ENCODE results near the gene ST6GALNAC1.

ST6GALNAC1 gene

DNA sequence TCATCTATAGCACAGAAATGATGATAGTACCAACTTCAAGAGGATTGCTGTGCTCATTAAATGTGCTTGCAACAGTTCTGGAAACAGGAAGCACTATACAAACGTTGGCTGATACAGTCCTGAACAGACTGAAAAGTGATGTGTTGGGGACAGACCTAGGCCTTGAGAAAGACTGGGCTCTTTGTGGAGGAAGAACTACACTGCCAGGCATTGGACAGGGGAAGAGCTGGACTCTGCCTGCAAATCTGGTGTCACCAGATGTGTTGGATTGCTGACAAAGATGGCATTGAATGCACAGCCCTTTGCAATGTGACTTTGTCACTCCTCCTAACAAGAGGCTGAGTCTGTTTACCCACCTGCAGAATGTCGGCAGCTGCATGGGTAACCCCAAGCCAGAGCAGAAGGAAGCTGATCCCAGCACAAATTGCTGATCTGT lies 45.5 kb downstream of the ST6GALNAC1 start:
- no peak overlapping the region for H2BK15ac ChIP-seq (ENCODE audit: low read depth, poor library complexity, severe bottlenecking)
- WGBS: 54% methylated on average over 2 of the region's 2 CpGs
- H3K14ac ChIP-seq (ENCODE audit: low read length in 2 of 2): no peak overlapping the region
- no peaks in the 10 kb centered on the region for H3K79me1 ChIP-seq (replicated peaks; ENCODE audit: low read length, poor library complexity, severe bottlenecking)
- DNase-seq: no peak
- no peak overlapping the region for H3K23ac ChIP-seq (ENCODE audit: low read length in 2 of 2)
- H3K4ac ChIP-seq (ENCODE audit: low read depth in 1 of 2, low read length in 2 of 2): no peak overlapping the region
- no peak overlapping the region for H3K9ac ChIP-seq (ENCODE audit: low read length)
- H4K8ac ChIP-seq (ENCODE audit: low read length): no peak overlapping the region
- no peak overlapping the region for H2BK5ac ChIP-seq (ENCODE audit: low read depth, low read length, poor library complexity, severe bottlenecking)
- no peak overlapping the region for H3K4me2 ChIP-seq (ENCODE audit: low read length, poor library complexity, severe bottlenecking)
- no peak overlapping the region for H2BK12ac ChIP-seq (ENCODE audit: low read length in 2 of 2)
- no peak overlapping the region for H3K4me3 ChIP-seq (ENCODE audit: insufficient read depth in 1 of 2, low read depth in 1 of 2, low read length in 2 of 2)
- H2BK120ac ChIP-seq (ENCODE audit: low read depth, low read length): no peak overlapping the region
- peak overlapping the region in 1 of 2 experiments; percentile 4 for H3K18ac ChIP-seq (ENCODE audit: low read depth in 1 of 2, low read length in 2 of 2)
- no peak overlapping the region for H3K27ac ChIP-seq (ENCODE audit: low read length, poor library complexity, severe bottlenecking)
- no peaks in the 10 kb centered on the region for H3K9me3 ChIP-seq (ENCODE audit: control insufficient read depth, low read length)
- H2AFZ ChIP-seq (ENCODE audit: low read depth, low read length): no peak overlapping the region
- no peak overlapping the region for H4K91ac ChIP-seq (ENCODE audit: low read length)
- no peak overlapping the region for H2AK5ac ChIP-seq (ENCODE audit: low read length, severe bottlenecking)
- H3K4me1 ChIP-seq (ENCODE audit: control insufficient read depth, insufficient read depth, low read depth, low read length): no peaks in the 10 kb centered on the region
- peaks cover 14 to 24% of the 10 kb centered on the region in 2 experiments for H3K27me3 ChIP-seq (ENCODE audit: control insufficient read depth in 1 of 2, insufficient read depth in 1 of 2, low read length in 2 of 2)
- H3K36me3 ChIP-seq (ENCODE audit: control insufficient read depth in 1 of 2, insufficient read depth in 2 of 2, low read depth in 1 of 2, low read length in 2 of 2): no peaks in the 10 kb centered on the region

DNA sequence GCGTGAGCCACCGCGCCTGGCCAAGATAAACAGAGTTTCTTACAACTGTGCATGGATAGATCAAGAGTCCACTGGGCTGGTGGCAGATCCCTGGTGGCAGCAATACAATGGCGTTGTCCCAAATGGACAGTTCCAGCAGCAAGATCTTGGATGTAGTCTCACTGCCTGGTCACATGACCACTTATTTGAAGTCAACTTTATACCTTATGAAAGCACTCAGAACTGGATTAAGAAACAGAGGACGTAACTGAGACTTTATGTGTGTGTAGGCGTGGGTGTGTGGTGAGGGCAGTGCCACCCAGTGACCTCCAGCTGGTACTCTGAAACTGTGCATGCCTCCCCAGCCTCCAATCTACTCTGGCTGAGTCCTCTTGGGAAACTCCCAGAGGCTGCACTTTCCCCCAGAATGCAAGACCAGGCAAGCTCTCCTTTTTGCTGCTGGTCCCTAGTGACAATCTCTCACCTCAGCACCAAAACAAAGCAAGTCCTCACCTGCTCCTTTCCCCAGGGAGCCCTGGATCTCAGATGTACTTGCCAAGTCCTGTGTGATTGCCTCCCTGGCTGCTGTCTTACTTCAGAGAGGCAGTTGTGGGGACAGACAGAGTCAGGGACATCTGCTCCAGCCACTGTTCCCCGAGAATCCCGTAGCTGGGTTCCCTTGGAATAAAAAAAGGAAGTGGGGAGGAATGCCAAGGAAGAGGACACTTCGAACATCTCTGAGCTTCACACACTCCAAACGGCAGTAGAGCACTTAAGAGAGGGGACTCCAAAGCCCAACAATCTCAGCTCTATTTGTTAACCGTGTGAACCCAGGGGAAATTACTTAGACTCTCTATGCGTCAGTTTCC lies 46.2 kb downstream of the ST6GALNAC1 start:
- Histone ChIP-seq H3K4me3 (ENCODE audit: insufficient read depth in 1 of 2, low read depth in 1 of 2, low read length in 2 of 2) (no peak overlapping the region), H3K18ac (ENCODE audit: low read depth in 1 of 2, low read length in 2 of 2) (peak overlapping the region in 1 of 2 experiments; percentile 35), H2BK15ac (ENCODE audit: low read depth, poor library complexity, severe bottlenecking) (no peak overlapping the region), H3K4me1 (ENCODE audit: control insufficient read depth, insufficient read depth, low read depth, low read length) (no peaks in the 10 kb centered on the region), H3K27me3 (ENCODE audit: control insufficient read depth in 1 of 2, insufficient read depth in 1 of 2, low read length in 2 of 2) (peaks cover 14 to 24% of the 10 kb centered on the region in 2 experiments), H3K79me1 (replicated peaks; ENCODE audit: low read length, poor library complexity, severe bottlenecking) (no peaks in the 10 kb centered on the region), H2BK5ac (ENCODE audit: low read depth, low read length, poor library complexity, severe bottlenecking) (no peak overlapping the region), H3K4me2 (ENCODE audit: low read length, poor library complexity, severe bottlenecking) (no peak overlapping the region), H2AFZ (ENCODE audit: low read depth, low read length) (no peak overlapping the region), H3K4ac (ENCODE audit: low read depth in 1 of 2, low read length in 2 of 2) (no peak overlapping the region), H3K9ac (ENCODE audit: low read length) (no peak overlapping the region), H2AK5ac (ENCODE audit: low read length, severe bottlenecking) (no peak overlapping the region), H2BK12ac (ENCODE audit: low read length in 2 of 2) (no peak overlapping the region), H2BK120ac (ENCODE audit: low read depth, low read length) (no peak overlapping the region), H3K9me3 (ENCODE audit: control insufficient read depth, low read length) (no peaks in the 10 kb centered on the region), H3K23ac (ENCODE audit: low read length in 2 of 2) (no peak overlapping the region), H3K36me3 (ENCODE audit: control insufficient read depth in 1 of 2, insufficient read depth in 2 of 2, low read depth in 1 of 2, low read length in 2 of 2) (no peaks in the 10 kb centered on the region), H3K14ac (ENCODE audit: low read length in 2 of 2) (no peak overlapping the region), H4K8ac (ENCODE audit: low read length) (no peak overlapping the region), H3K27ac (ENCODE audit: low read length, poor library complexity, severe bottlenecking) (no peak overlapping the region), H4K91ac (ENCODE audit: low read length) (no peak overlapping the region)
- no peak for DNase-seq
- 89% methylated on average over 12 of the region's 12 CpGs for WGBS

DNA sequence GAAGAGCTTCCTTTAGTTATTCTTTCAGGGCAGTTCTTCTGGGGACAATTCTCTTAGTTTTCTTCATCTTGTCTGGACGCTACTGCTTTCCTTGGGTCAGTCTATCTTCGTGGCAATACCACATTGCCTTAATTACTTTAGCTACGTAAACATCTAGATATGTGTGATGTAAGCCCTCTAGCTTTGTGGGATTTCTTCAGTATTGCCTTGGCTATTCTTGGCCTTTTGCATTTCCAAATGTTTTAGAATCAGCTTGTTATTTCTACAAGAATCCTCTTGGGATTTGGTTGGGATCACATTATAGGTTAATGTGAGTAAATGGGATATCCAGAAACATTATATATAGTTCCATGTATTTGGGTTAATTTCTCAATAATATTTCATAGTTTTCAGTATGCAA lies 48.9 kb downstream of the ST6GALNAC1 start:
- H2BK12ac ChIP-seq (ENCODE audit: low read length in 2 of 2): no peak overlapping the region
- H3K14ac ChIP-seq (ENCODE audit: low read length in 2 of 2): no peak overlapping the region
- no peaks in the 10 kb centered on the region for H3K79me1 ChIP-seq (replicated peaks; ENCODE audit: low read length, poor library complexity, severe bottlenecking)
- H2BK15ac ChIP-seq (ENCODE audit: low read depth, poor library complexity, severe bottlenecking): no peak overlapping the region
- H3K27me3 ChIP-seq (ENCODE audit: control insufficient read depth in 1 of 2, insufficient read depth in 1 of 2, low read length in 2 of 2): peaks cover 14 to 22% of the 10 kb centered on the region in 2 experiments
- H2BK5ac ChIP-seq (ENCODE audit: low read depth, low read length, poor library complexity, severe bottlenecking): no peak overlapping the region
- no peak overlapping the region for H3K9ac ChIP-seq (ENCODE audit: low read length)
- no peaks in the 10 kb centered on the region for H3K36me3 ChIP-seq (ENCODE audit: control insufficient read depth in 1 of 2, insufficient read depth in 2 of 2, low read depth in 1 of 2, low read length in 2 of 2)
- WGBS: 87% methylated on average over 3 of the region's 3 CpGs
- H3K4ac ChIP-seq (ENCODE audit: low read depth in 1 of 2, low read length in 2 of 2): no peak overlapping the region
- H2AFZ ChIP-seq (ENCODE audit: low read depth, low read length): no peak overlapping the region
- no peak overlapping the region for H4K91ac ChIP-seq (ENCODE audit: low read length)
- H2AK5ac ChIP-seq (ENCODE audit: low read length, severe bottlenecking): no peak overlapping the region
- no peak overlapping the region for H3K23ac ChIP-seq (ENCODE audit: low read length in 2 of 2)
- no peak overlapping the region for H3K27ac ChIP-seq (ENCODE audit: low read length, poor library complexity, severe bottlenecking)
- no peaks in the 10 kb centered on the region for H3K9me3 ChIP-seq (ENCODE audit: control insufficient read depth, low read length)
- H4K8ac ChIP-seq (ENCODE audit: low read length): no peak overlapping the region
- no peaks in the 10 kb centered on the region for H3K4me1 ChIP-seq (ENCODE audit: control insufficient read depth, insufficient read depth, low read depth, low read length)
- DNase-seq: peak; percentile 64
- H2BK120ac ChIP-seq (ENCODE audit: low read depth, low read length): no peak overlapping the region
- H3K4me3 ChIP-seq (ENCODE audit: insufficient read depth in 1 of 2, low read depth in 1 of 2, low read length in 2 of 2): no peak overlapping the region
- H3K4me2 ChIP-seq (ENCODE audit: low read length, poor library complexity, severe bottlenecking): no peak overlapping the region
- no peak overlapping the region for H3K18ac ChIP-seq (ENCODE audit: low read depth in 1 of 2, low read length in 2 of 2)

DNA sequence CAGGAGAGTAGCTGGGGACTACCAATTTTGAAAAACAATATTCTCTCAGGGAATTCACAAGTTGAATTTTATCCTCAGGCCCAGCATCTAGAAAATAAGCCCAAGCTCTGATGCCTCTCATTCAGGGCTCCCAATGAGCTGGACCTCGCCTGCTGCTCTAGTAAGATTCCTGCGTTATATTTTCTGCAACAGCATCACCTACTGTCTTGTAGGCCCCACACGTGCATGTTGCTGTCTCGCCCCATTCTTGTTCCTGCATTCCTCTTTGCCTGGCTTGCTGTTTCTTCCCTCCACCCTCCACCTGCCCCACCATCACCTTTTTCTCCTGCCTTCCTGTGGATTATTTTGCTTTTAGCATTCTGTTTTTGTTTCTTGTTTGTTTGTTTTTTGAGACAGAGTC lies 49.6 kb downstream of the ST6GALNAC1 start:
- Histone ChIP-seq H3K9ac (ENCODE audit: low read length) (no peak overlapping the region), H4K8ac (ENCODE audit: low read length) (no peak overlapping the region), H3K79me1 (replicated peaks; ENCODE audit: low read length, poor library complexity, severe bottlenecking) (no peaks in the 10 kb centered on the region), H3K9me3 (ENCODE audit: control insufficient read depth, low read length) (no peaks in the 10 kb centered on the region), H3K18ac (ENCODE audit: low read depth in 1 of 2, low read length in 2 of 2) (no peak overlapping the region), H2AFZ (ENCODE audit: low read depth, low read length) (no peak overlapping the region), H2BK120ac (ENCODE audit: low read depth, low read length) (no peak overlapping the region), H3K36me3 (ENCODE audit: control insufficient read depth in 1 of 2, insufficient read depth in 2 of 2, low read depth in 1 of 2, low read length in 2 of 2) (no peaks in the 10 kb centered on the region), H3K4me2 (ENCODE audit: low read length, poor library complexity, severe bottlenecking) (no peak overlapping the region), H2BK15ac (ENCODE audit: low read depth, poor library complexity, severe bottlenecking) (no peak overlapping the region), H3K4ac (ENCODE audit: low read depth in 1 of 2, low read length in 2 of 2) (no peak overlapping the region), H4K91ac (ENCODE audit: low read length) (no peak overlapping the region), H3K4me1 (ENCODE audit: control insufficient read depth, insufficient read depth, low read depth, low read length) (no peaks in the 10 kb centered on the region), H2AK5ac (ENCODE audit: low read length, severe bottlenecking) (no peak overlapping the region), H3K14ac (ENCODE audit: low read length in 2 of 2) (no peak overlapping the region), H3K4me3 (ENCODE audit: insufficient read depth in 1 of 2, low read depth in 1 of 2, low read length in 2 of 2) (no peak overlapping the region), H2BK5ac (ENCODE audit: low read depth, low read length, poor library complexity, severe bottlenecking) (no peak overlapping the region), H3K23ac (ENCODE audit: low read length in 2 of 2) (no peak overlapping the region), H3K27ac (ENCODE audit: low read length, poor library complexity, severe bottlenecking) (no peak overlapping the region), H3K27me3 (ENCODE audit: control insufficient read depth in 1 of 2, insufficient read depth in 1 of 2, low read length in 2 of 2) (peaks cover 19 to 26% of the 10 kb centered on the region in 2 experiments), H2BK12ac (ENCODE audit: low read length in 2 of 2) (no peak overlapping the region)
- no peak for DNase-seq
- 90% methylated on average over 4 of the region's 4 CpGs for WGBS

Data from mesenchymal stem cell (in vitro differentiated cells and primary cell).